Neural cell (in vitro differentiated cells): ENCODE data around the gene MDM2.

Source experiments
- CTCF ChIP-seq: fragments of 450-650 bp; IDR thresholded peaks from 2 replicates; pipeline ENCODE4 v1.5.1; 2014; ENCODE audit warnings: antibody characterized with exemption, mild to moderate bottlenecking, moderate library complexity; ENCODE audit not compliant: poor library complexity, severe bottlenecking
- EZH2 ChIP-seq: fragments of 200-600, 300-800 bp; shearing (Covaris generic), sonication (generic); IDR thresholded peaks from 2 replicates; pipeline ENCODE4 v1.6.1; 2014; ENCODE audit warnings: antibody characterized with exemption, low read length, borderline replicate concordance, mild to moderate bottlenecking; ENCODE audit not compliant: insufficient read depth, poor library complexity, severe bottlenecking
- MXI1 ChIP-seq: fragments of 450-650 bp; conservative IDR thresholded peaks from 2 replicates; pipeline ENCODE4 v1.6.1; 2014; ENCODE audit warnings: antibody characterized with exemption, mild to moderate bottlenecking; ENCODE audit not compliant: poor library complexity, severe bottlenecking
- POLR2AphosphoS5 ChIP-seq: IDR thresholded peaks from 2 replicates; pipeline ENCODE4 v1.6.1; 2012
- RAD21 ChIP-seq: fragments of 450-650 bp; conservative IDR thresholded peaks from 2 replicates; pipeline ENCODE4 v1.6.1; 2014; ENCODE audit warnings: antibody characterized with exemption, mild to moderate bottlenecking, moderate library complexity
- SMC3 ChIP-seq: fragments of 450-650 bp; conservative IDR thresholded peaks from 2 replicates; pipeline ENCODE4 v1.6.1; 2014; ENCODE audit warnings: antibody characterized with exemption, mild to moderate bottlenecking, moderate library complexity; ENCODE audit not compliant: poor library complexity
- TAF1 ChIP-seq: IDR thresholded peaks from 2 replicates; pipeline ENCODE4 v1.6.1; 2012; ENCODE audit warnings: low read depth

- TF ChIP-seq CTCF (no peak), EZH2 (no peak), MXI1 (no peak), TAF1 (no peak), POLR2AphosphoS5 (no peak), RAD21 (no peak), SMC3 (no peak)
Measured at GRCh38 chr12:68765696-68766095, 42.3 kb upstream of the MDM2 start.
